Measurements from ENCODE around the gene PTBP1.

Gene PTBP1

GRCh38 chr19:772730-773436 is 24.4 kb upstream of the PTBP1 start:
- DNase-seq (ENCODE audit: low spot score) = no peak

- no peak for DNase-seq (ENCODE audit: low spot score)
Measured at GRCh38 chr19:776549-776948, 20.7 kb upstream of the PTBP1 start.

GRCh38 chr19:778910-779653 is 18.2 kb upstream of the PTBP1 start:
- no peak for DNase-seq (ENCODE audit: low spot score)

GRCh38 chr19:780935-781334 is 16.3 kb upstream of the PTBP1 start:
- no peak for DNase-seq (ENCODE audit: low spot score)

GRCh38 chr19:781800-782184 is 15.5 kb upstream of the PTBP1 start:
- no peak for DNase-seq (ENCODE audit: low spot score)

- DNase-seq (ENCODE audit: low spot score) = no peak
Measured at GRCh38 chr19:782185-782877, 14.9 kb upstream of the PTBP1 start.

- DNase-seq (ENCODE audit: low spot score) = no peak
Measured at GRCh38 chr19:782878-783668, 14.2 kb upstream of the PTBP1 start.

GRCh38 chr19:784541-784940 is 12.7 kb upstream of the PTBP1 start:
- DNase-seq (ENCODE audit: low spot score) = no peak

GRCh38 chr19:787536-787935 is 9.7 kb upstream of the PTBP1 start:
- DNase-seq (ENCODE audit: low spot score) = no peak

GRCh38 chr19:788686-788982 is 8.6 kb upstream of the PTBP1 start:
- DNase-seq (ENCODE audit: low spot score) = no peak

- no peak for DNase-seq (ENCODE audit: low spot score)
Measured at GRCh38 chr19:788983-789700, 8.1 kb upstream of the PTBP1 start.

- no peak for DNase-seq (ENCODE audit: low spot score)
Measured at GRCh38 chr19:789701-790060, 7.6 kb upstream of the PTBP1 start.

GRCh38 chr19:791007-791566 is 6.2 kb upstream of the PTBP1 start:
- DNase-seq (ENCODE audit: low spot score) = no peak

- DNase-seq (ENCODE audit: low spot score) = no peak
Measured at GRCh38 chr19:791567-792305, 5.5 kb upstream of the PTBP1 start.

GRCh38 chr19:792306-792885 is 4.9 kb upstream of the PTBP1 start:
- no peak for DNase-seq (ENCODE audit: low spot score)

GRCh38 chr19:793806-794205 is 3.4 kb upstream of the PTBP1 start:
- no peak for DNase-seq (ENCODE audit: low spot score)

GRCh38 chr19:795073-795611 is 2.1 kb upstream of the PTBP1 start:
- no peak for DNase-seq (ENCODE audit: low spot score)

- no peak for DNase-seq (ENCODE audit: low spot score)
Measured at GRCh38 chr19:795691-796581, 1.3 kb upstream of the PTBP1 start.

Data from NAMALWA (cell line).